GM19328 (cell line): ENCODE results near the gene EIF2B2.
"Not testable (repeated sequence)": the region's sequence is repeated elsewhere in the genome, so short reads cannot be mapped to it uniquely, and the experiment has no call there.

Experiments used
- ATAC-seq: cut with Tn5 transposase; IDR thresholded peaks from one replicate; pipeline ENCODE4 v1.9.1; 2021; ENCODE audit warnings: mild to moderate bottlenecking, moderate library complexity; ENCODE audit not compliant: unreplicated experiment

Gene EIF2B2

DNA sequence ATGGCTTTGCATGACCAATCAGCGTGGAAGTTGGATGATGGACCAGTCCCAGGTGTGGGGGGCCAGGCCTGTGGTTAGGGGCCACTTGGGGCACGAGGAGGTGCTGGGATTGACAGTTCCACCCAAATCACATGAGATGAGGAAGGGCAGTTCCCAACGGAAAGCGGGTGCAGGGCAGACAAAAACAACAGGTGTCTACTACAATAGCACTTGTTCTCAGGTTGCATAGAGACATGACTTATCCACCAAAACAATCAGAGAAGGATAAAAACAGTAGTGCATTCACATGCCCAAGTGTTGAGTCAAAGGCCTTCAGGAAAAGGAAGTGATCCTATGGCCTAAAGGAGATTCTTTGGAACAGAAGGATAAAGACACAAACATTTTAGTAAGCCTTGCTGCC, 14.6 kb upstream of the EIF2B2 start:
- no peak for ATAC-seq

DNA sequence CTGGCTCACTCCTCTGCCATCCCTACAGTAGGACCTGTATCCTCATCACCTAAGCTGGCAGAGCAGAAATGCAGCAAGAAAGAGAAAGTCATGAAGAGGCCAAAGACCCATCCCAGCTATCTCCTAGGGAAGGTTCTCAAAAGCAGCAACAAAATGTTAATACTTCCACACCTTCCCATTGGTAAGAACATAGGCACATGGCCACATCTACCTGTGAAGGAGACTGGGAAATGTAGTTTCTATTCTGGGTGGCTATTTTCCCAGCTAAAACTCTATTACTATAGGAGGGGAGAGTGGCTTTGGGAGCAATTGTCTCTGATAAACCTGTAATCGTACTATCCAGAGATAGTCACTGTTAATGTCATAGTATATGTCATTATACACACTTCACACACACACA, 13.7 kb upstream of the EIF2B2 start:
- ATAC-seq = no peak

DNA sequence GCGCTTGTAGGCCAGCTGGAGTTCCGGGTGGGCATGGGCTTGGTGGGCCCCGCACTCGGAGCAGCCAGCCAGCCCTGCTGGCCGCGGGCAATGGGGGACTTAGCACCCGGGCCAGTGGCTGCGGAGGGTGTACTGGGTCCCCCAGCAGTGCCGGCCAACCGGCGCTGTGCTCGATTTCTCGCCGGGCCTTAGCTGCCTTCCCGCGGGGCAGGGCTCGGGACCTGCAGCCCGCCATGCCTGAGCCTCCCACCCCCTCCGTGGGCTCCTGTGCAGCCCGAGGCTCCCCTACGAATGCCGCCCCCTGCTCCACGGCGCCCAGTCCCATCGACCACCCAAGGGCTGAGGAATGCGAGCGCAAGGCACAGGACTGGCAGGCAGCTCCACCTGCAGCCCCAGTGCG, 8.5 kb upstream of the EIF2B2 start:
- ATAC-seq = not testable (repeated sequence)

DNA sequence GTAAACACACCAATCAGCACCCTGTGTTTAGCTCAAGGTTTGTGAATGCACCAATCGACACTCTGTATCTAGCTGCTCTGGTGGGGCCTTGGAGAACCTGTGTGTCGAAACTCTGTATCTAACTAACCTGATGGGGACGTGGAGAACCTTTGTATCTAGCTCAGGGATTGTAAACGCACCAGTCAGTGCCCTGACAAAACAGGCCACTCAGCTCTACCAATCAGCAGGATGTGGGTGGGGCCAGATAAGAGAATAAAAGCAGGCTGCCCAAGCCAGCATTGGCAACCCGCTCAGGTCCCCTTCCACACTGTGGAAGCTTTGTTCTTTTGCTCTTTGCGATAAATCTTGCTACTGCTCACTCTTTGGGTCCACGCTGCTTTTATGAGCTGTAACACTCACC, 6.9 kb upstream of the EIF2B2 start:
- not testable (repeated sequence) for ATAC-seq

DNA sequence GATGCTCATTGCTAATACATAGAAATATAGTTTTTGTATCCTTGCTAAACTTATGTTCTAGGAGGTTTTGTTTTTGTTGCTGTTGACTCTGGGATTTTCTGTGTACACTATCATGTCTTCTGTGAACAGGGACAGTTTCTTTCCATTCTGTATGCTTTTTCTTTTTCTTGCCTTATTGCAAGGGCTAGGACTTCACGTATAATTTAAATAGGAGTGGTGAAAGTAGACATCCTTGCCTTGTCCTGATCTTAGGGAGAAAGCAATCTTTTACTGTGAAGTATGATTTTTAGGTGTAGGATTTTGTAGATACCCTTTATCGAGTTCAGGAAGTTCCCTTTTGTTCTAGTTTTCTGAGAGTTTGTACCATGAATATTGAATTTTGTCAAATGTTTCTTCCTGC, 1.5 kb upstream of the EIF2B2 start:
- ATAC-seq = no peak

DNA sequence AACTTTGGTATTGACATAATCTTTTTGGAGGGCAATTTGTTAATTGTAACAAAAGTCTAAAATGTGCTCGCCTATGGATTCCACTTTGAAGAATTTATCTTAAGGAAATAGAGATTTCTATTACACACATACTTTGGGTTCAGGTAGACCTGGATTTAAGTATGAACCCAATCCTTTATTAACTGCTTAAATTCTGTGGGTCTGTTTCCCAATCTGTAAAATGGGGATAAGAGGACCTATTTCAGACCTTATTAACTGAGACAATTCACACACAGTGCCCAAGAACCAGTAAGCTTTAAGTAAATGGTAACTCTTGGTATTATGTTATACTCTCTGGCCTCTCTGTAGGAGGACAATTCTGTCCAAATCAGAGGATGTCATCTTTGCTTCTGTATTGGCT, 822 bp upstream of the EIF2B2 start:
- ATAC-seq = no peak

DNA sequence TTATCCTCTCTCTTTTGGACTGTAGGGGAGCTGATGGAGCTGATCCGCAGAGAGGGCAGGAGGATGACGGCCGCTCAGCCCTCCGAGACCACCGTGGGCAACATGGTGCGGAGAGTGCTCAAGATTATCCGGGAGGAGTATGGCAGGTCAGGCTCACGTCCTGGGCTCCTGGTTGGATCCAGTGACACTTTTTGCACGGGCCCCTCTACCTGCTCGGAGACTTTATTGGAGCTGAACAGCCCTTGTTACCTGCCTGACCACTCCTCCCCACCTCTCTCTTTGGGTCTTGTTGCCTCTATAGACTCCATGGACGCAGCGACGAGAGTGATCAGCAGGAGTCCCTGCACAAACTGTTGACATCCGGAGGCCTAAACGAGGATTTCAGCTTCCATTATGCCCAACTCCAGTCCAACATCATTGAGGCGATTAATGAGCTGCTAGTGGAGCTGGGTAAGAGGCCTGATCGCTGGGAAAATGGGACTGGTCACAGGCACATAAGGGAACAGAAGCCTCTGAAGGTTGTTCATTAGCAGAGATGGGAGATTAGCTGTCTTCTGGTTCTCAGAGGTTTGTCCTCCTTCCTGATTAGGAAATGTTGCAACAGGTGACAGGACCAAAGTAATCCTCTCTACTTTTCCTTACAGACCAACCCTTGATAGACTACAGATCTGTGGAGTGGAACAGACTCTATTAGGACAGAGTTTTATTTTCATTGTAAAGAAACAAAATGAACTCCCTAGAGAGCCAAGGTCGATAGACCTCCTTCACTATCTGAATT, 718 bp downstream of the EIF2B2 start:
- ATAC-seq = no peak

DNA sequence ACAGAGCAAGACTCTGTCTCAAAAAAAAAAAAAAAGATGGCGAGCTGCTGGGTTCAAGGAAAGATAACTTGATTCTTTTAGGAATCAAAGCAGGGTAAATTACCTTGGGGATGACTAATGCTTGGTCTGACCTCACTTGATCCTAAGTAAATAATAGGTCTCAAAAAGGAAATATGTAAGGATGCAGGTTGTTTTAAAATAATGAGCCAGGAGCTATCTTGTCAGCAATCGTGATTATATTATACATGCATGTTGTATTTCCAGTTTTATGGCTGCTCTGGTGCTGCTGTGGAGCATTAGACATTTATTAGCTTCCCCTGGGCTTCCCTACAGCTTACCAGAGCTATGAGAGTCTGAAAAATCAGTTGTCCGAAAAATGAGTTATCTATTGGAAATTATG, 2.6 kb downstream of the EIF2B2 start:
- no peak for ATAC-seq

DNA sequence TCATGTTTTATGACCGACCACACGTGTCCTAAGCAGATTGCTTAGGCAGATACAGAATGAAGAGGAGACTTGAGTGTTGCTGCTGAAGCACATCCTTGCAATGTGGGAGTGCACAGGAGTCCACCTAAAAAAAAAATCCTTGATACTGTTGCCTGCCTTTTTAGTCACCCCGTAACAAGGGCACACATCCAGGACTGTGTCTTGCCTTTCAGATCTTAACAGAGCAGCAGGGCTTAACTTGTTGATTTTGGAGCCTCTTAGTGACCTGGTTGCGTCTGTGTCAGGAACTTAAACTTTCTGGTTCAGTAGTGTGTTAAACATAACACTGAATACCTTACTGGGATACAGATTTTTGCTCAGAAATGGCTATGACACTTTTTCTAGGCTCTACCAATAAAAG, 6.5 kb downstream of the EIF2B2 start:
- no peak for ATAC-seq

DNA sequence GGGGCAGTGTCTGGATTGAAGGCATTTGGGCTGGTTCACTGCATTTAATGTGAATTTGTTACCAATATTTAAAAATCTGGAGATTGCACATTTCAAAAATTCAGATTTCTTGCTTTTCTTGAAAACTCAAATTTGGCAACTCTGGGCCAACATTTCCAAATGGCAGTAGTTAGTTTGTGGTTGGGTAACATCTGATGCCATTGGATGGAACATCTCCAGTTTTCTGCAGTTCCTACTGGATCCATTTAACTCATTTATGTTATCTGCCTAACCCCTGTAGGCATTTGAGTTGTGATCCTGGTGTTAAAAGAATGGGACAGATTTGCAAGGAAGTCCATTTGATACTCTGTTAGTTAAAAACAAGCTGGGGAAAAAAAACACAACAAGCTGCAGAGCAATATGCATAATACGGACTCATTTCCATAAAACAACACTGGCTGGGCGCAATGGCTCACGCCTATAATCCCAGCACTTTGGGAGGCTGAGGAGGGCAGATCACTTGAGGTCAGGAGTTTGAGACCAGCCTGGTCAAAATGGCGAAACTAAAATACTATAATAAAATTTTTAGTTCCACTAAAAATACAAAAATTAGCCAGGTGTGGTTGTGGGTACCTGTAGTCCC, 7.9 kb downstream of the EIF2B2 start:
- no peak for ATAC-seq

DNA sequence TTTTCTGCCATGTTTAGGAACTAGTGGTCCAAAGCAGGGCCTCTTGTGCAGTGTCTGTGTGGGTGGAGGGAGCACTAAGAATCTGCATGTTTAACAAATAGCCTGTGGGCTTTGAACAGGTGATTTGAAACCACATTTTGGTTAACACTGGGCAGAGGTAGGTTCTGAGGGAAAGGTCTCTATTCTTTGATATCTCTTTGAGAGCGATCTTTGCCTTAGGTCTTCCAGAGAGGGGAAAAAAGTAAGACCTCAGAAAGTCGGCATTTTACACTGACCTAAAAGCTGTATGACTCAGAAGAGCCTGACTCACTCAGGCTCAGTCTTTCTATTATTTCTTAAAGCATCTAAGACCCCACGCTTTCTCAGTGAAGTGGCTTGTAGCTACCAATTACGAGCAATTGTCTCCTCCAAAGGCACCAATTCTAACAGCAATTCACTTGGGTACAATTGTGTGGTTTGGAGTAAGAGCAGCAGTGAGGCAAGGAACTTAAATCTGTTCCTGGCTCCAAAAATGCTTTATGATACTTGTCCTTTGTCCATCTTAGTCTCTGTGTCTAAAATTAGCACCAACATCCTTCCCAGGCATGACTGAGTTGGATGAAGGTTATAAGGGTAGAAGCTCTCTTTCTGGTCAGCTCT, 8.8 kb downstream of the EIF2B2 start:
- ATAC-seq = no peak

DNA sequence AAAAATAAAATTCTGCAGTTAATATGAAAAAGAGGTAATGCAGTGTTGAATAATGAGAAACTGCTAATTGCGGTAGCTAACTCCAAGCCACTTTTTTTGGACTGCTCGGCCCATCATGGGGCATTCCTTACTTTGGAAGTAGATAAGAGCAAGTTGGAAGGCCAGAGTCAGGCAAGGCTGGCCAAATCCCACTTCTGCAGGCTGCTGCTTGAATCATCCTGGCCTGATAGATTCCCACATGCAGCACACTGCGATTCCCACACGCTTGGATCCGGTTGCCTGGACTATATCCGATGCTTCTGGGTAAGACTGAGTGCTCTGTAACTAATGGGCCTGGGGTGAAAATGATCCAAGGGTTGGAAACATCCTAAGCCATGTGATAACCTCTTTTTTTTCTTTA, 10.6 kb downstream of the EIF2B2 start:
- ATAC-seq = no peak

DNA sequence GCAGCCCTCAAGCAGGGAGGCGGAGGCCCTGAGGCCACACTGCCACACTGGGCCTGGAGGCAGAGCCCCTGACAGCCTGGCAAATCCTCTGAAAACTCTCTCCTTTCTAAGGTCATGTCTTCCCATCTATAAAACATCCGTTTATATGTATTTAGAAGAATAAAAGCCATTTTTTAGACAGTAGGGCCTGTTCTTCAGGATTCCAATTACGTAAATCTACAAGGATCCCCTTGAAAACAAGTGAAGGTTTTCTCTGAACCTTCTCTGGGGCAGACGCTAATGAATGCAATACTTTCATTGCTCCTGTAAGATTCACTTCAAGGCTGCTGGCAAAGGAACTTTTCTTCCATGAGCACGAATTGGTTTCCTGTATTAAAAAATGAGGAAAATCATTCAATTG, 12.8 kb downstream of the EIF2B2 start:
- no peak for ATAC-seq

DNA sequence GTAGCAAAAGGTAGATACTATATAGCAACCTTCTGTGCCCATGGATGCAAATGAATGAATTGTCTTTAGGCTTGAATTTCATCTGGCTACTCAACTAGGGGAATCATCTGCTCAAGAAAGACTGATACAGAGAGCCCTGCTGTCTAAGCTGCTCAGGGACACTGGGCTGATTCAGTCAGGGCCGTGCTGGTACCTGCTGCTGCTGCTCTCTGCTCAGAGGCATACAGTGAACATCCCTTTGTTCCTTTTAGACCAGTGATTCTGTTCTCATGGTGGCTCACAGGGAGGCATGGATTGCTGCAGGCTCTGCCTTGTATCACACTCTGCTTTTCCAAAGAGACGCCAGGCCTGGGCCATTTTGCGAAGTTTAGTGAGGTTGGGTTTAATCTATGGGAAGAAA, 14.1 kb downstream of the EIF2B2 start:
- no peak for ATAC-seq

DNA sequence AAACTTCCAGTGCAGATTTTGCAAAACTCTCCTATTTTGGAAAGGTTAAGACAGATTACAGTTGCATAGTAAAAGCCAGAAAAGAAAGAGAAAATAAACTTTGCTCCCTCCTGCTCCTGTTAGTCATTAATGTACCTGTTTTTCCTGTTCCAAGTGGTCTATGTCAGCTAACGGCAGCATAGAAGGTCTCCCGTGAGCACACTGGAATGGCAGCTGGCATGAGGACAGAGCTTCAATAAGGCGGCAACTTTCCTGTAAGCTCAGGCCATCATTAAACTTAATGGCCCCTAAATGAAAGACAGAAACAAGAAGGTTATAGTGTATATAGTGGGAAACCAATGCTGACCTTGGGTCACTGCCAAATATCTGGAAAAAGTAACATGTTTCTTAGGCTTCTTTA, 16.0 kb downstream of the EIF2B2 start:
- ATAC-seq = no peak

DNA sequence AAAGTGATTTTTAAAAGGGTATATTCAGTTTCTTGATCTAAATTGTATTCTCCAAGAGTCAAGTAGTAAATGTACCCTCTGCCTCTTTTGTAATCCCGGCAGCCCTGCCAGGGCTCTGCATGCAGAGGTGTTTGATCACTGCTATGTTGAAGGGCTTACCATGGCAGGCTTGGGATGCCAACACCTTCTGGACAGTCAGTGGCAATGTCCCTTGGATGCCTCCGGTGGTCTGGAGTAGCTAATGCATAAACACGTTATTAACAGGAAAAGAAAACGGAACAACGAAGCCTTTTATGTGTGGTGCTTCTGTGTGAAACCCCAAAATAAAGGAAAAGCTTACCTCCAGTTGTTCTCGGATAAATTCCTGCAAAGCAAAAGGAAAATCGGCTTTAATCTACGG, 19.9 kb downstream of the EIF2B2 start:
- no peak for ATAC-seq

DNA sequence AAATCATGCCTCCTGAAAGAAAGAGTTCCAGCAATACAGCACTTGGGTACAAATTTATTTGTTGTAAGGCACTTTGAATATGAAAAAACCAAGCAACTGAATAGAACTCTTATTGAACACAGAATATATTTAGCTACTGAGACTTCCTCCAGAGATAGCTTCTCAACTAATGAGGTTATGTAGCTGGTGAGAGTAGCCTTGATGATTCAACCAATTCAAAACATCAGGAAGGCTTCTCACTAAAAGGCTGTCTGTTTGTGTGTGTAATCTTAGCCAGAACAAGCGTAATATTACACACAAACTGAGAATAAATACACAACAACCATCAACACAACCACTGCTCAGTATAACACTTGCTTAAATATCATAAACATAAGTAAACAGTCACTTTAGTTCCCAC, 20.4 kb downstream of the EIF2B2 start:
- ATAC-seq = no peak

DNA sequence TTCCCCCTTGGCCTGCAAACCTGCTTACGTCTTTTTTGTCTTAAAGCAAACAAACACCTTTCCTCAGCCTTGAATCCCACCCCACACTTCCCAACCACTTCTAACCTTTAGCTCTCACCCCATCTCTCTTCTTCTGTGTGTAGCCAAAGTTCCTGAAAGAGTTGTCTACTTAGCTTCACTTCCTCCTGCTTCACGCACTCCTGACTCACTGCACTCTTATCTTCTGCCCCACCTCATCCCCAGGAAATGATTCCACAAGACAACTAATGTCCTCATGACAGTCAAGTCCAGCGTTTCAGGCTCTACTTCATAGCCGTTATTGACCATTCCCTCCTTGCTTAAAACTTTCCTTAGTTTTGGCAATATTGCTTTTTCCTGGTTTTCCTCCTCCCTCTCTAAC, 22.4 kb downstream of the EIF2B2 start:
- no peak for ATAC-seq

DNA sequence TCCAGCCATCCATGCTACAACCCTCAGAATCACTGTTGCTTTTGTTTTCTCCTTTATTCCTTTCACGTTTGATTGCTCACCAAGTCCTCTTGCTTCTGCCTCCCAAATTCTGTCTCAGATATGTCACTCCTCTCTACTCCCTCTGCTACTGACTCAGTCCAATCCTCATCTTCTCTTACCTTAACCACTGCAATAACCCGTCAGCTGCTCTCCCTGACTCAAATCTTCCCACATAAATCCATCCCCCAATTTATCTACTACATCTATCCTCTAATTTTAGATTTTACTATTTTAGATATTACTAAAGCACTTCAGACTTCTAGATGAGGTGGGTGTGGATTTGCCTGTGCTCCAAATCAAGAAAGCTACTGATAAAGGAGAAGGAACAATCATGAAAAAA, 23.2 kb downstream of the EIF2B2 start:
- no peak for ATAC-seq

DNA sequence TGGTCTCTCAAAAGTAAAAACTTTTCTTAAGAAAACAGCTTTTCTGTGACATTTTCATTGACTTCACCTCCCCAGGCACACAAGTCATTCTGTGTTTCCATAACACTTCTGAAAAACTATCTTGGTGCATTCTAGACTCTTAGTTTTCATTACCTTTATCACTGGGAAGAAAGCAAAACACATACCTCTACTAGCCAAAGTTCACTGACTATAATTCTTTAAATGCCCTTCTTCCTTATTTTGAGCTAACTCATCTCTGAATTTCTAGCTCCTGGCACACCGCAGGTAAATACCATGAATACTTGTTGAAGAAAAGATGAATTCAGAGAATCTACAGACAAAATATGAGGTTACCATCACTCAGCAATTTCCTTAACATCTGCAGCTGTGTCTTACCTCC, 27.4 kb downstream of the EIF2B2 start:
- no peak for ATAC-seq

DNA sequence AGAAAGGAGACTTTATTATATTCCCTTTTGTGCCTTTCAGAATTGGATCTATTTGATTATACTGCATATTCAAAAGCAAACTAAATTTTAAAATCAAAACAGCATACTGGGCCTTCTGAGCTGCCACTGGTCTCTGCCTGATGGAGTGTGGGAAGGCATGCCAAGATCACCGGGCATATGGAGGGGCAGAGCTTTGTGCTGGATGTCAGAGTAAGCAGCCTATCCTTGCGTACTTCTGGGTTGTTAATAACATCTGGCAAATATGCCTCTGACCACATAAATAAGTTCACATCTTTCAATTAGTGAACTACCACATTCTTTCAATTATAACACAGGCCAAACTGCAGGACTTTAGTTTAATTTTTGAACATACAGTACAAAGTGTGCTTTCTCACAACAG, 30.2 kb downstream of the EIF2B2 start:
- ATAC-seq = no peak

DNA sequence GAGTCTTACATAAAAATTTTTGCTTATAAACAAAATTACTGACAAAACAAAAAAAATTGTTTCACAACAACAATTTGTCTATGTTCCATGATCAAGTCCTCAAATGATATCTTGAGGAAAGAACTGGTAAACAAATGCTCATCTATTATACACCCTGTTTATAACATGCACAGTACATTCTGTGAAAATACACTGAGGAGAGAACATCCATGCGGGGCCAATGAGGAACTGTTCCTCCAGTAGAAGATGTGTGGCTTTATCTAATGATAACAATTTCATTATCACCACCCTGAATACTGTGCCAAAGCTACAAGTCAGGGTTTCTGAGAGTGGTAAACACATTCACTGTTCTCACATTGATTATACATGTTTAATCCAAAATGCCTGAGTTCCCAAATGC, 37.8 kb downstream of the EIF2B2 start:
- no peak for ATAC-seq
